ENCODE measurements around the gene SCUBE1. TPM values are rescaled to one million over a fixed set of nuclear protein-coding genes. Genes with fewer than 3 reads are reported as not detected.

The SCUBE1 gene
- total and polyA plus RNA-seq, 2 experiments from 2014 or later = 0.81 to 3.2 TPM

- H3K4me2 ChIP-seq = no peak overlapping the region
- H3K36me3 Mint-ChIP-seq (ENCODE audit: low read depth) = no peaks in the 10 kb centered on the region
- peaks cover 4% of the 10 kb centered on the region for H3K4me1 Mint-ChIP-seq
- H3K9me3 Mint-ChIP-seq = no peaks in the 10 kb centered on the region
- no peak overlapping the region for H3K27ac ChIP-seq (ENCODE audit: low read depth)
- H3K4me3 ChIP-seq = no peak overlapping the region
- no peaks in the 10 kb centered on the region for H4K20me1 ChIP-seq (replicated peaks; ENCODE audit: insufficient read depth)
- H3K27ac Mint-ChIP-seq = no peak overlapping the region
- H3K9me2 ChIP-seq (ENCODE audit: insufficient read depth) = no peaks in the 10 kb centered on the region
- no peaks in the 10 kb centered on the region for H3K27me3 ChIP-seq (ENCODE audit: insufficient read depth)
- H3F3A ChIP-seq (replicated peaks; ENCODE audit: low read depth) = no peaks in the 10 kb centered on the region
- H3K36me3 ChIP-seq (ENCODE audit: insufficient read depth) = no peaks in the 10 kb centered on the region
- no peak for ATAC-seq
- no peak for DNase-seq (ENCODE audit: low spot score)
- no peaks in the 10 kb centered on the region for H3K79me2 ChIP-seq (replicated peaks; ENCODE audit: insufficient read depth)
- no peak for TF ChIP-seq EZH2phosphoT487 (IDR thresholded peaks at IDR 0.05; ENCODE audit: unreplicated experiment)
- TF ChIP-seq JUNB (IDR thresholded peaks at IDR 0.05; ENCODE audit: unreplicated experiment) = no peak
- TF ChIP-seq ZNF114 (CRISPR knock-in tag; IDR thresholded peaks at IDR 0.05) = no peak
- TF ChIP-seq, protein P1, sequence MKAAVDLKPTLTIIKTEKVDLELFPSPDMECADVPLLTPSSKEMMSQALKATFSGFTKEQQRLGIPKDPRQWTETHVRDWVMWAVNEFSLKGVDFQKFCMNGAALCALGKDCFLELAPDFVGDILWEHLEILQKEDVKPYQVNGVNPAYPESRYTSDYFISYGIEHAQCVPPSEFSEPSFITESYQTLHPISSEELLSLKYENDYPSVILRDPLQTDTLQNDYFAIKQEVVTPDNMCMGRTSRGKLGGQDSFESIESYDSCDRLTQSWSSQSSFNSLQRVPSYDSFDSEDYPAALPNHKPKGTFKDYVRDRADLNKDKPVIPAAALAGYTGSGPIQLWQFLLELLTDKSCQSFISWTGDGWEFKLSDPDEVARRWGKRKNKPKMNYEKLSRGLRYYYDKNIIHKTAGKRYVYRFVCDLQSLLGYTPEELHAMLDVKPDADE (IDR thresholded peaks at IDR 0.05) = no peak
- no peak for TF ChIP-seq POLR2AphosphoS5 (IDR thresholded peaks at IDR 0.05; ENCODE audit: low read depth)
- TF ChIP-seq, protein P2, sequence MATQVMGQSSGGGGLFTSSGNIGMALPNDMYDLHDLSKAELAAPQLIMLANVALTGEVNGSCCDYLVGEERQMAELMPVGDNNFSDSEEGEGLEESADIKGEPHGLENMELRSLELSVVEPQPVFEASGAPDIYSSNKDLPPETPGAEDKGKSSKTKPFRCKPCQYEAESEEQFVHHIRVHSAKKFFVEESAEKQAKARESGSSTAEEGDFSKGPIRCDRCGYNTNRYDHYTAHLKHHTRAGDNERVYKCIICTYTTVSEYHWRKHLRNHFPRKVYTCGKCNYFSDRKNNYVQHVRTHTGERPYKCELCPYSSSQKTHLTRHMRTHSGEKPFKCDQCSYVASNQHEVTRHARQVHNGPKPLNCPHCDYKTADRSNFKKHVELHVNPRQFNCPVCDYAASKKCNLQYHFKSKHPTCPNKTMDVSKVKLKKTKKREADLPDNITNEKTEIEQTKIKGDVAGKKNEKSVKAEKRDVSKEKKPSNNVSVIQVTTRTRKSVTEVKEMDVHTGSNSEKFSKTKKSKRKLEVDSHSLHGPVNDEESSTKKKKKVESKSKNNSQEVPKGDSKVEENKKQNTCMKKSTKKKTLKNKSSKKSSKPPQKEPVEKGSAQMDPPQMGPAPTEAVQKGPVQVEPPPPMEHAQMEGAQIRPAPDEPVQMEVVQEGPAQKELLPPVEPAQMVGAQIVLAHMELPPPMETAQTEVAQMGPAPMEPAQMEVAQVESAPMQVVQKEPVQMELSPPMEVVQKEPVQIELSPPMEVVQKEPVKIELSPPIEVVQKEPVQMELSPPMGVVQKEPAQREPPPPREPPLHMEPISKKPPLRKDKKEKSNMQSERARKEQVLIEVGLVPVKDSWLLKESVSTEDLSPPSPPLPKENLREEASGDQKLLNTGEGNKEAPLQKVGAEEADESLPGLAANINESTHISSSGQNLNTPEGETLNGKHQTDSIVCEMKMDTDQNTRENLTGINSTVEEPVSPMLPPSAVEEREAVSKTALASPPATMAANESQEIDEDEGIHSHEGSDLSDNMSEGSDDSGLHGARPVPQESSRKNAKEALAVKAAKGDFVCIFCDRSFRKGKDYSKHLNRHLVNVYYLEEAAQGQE (IDR thresholded peaks at IDR 0.05; ENCODE audit: unreplicated experiment) = no peak
- no peak for TF ChIP-seq ZNF462 (CRISPR knock-in tag; IDR thresholded peaks at IDR 0.05)
- no peak for TF ChIP-seq EZH2 (IDR thresholded peaks at IDR 0.05; ENCODE audit: low read depth, unreplicated experiment)
- TF ChIP-seq ZNF331 (CRISPR knock-in tag; IDR thresholded peaks at IDR 0.05; ENCODE audit: low read depth) = no peak
- no peak for TF ChIP-seq CREB1 (CRISPR knock-in tag; IDR thresholded peaks at IDR 0.05; ENCODE audit: low read depth)
- no peak for TF ChIP-seq STAT1 (IDR thresholded peaks at IDR 0.05; ENCODE audit: unreplicated experiment)
- no peak for TF ChIP-seq NANOG (IDR thresholded peaks at IDR 0.05; ENCODE audit: borderline replicate concordance)
- TF ChIP-seq, protein P3, sequence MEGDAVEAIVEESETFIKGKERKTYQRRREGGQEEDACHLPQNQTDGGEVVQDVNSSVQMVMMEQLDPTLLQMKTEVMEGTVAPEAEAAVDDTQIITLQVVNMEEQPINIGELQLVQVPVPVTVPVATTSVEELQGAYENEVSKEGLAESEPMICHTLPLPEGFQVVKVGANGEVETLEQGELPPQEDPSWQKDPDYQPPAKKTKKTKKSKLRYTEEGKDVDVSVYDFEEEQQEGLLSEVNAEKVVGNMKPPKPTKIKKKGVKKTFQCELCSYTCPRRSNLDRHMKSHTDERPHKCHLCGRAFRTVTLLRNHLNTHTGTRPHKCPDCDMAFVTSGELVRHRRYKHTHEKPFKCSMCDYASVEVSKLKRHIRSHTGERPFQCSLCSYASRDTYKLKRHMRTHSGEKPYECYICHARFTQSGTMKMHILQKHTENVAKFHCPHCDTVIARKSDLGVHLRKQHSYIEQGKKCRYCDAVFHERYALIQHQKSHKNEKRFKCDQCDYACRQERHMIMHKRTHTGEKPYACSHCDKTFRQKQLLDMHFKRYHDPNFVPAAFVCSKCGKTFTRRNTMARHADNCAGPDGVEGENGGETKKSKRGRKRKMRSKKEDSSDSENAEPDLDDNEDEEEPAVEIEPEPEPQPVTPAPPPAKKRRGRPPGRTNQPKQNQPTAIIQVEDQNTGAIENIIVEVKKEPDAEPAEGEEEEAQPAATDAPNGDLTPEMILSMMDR (conservative IDR thresholded peaks at IDR 0.05; ENCODE audit: low read depth in 2 of 2) = no peak
- no peaks in the 10 kb centered on the region for H3K4me1 ChIP-seq (ENCODE audit: insufficient read depth)
- peaks cover 12% of the 10 kb centered on the region for H3K27me3 Mint-ChIP-seq (ENCODE audit: insufficient read depth, low read depth, poor library complexity)
- no peak overlapping the region for H2AFZ ChIP-seq
- H3K4me3 Mint-ChIP-seq = no peak overlapping the region
Observed at GRCh38 chr22:43157874-43158546, 185.2 kb downstream of the SCUBE1 start.
